NK-92 (cell line): ENCODE results near the gene PRRT1.

Experiments used
- DNase-seq: peaks from one replicate; lab custom pipeline; 2025; ENCODE audit not compliant: unreplicated experiment; lab: John Stamatoyannopoulos, UW

Gene PRRT1

DNA sequence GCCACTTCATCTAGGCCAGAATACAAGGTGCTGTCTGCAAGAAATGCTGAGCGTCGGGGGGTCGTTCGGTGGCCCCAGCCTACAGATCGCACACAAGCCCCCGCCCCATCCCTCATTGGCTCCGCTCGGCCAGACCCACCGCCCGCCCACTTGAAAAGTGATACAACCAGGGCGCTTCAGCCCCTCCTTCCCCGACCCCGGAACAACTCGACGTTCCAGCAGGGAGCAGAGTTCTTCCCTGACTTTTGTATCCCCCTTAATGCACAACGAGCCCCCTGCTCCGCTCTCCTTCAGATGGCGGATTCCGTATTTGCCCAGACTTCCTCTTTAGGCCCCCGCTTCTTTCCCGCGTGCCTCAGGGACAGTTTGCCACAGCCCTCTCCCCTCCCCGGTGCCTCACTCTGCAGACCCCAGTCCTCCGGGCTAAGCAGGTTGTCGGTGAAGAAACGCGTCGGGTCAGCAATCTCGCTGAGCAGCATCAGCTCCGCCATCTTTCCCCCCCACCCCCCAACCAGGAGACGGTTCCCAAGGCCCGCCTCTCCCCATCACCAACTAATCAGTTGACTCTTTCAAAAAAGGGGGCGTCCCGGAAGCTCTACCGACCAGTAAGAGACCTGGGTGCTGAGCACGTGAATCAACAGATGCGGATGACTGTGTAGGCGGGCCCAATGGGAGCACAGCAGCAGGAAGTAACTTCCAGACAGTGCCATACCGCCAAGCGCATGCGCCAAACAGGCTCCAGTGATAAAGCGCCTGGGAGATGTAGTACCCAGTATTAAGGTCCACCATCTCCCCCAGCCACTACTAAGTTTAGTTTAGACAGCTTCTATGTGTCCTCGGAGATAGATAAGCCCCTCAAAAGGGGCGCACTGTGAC lies 23.8 kb downstream of the PRRT1 start, which contains the start of gene ATF6B:
Gene ATF6B (minus strand): TSS at position 530 of the 876 bp plus-strand sequence. CDS start 39 bp downstream, at position 491.
- peak; percentile 89 for DNase-seq

DNA sequence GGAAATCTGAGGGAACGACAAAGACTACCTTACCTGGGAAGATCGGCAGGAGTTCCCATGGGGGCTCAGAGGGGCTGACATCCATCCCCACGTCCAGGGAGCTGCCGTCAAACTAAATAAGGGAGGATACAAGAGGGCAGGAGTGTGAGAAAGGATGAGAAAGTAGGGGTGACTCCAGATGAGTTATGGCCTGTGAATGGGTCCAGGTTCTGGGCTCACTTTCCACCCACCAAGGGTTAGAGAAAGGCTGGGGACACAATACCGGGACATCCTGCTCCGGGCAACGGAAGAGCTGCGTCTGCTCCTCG lies 24.4 kb downstream of the PRRT1 start:
- DNase-seq, result no peak

DNA sequence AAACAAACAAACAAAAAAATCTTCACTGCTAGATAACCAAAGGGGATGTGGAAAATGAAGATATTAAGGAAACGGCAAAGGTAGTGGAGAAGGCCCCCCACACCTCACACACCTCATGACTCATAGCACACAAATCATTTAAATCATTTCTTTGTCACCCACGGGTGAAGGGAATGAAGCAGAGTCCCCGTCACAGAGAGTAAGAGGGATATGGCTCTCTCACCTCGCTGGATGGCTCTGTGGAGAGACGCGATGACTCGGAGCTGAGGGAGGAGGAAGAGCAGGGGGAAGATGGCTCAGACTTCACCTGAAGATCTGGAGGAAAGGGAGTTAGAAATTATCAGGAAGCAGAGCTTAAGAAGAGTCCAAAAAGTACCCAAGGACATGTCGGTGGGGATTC lies 24.9 kb downstream of the PRRT1 start:
- DNase-seq, result no peak

GRCh38 chr6:32123681-32124080 lies 28.1 kb downstream of the PRRT1 start:
- no peak for DNase-seq

DNA sequence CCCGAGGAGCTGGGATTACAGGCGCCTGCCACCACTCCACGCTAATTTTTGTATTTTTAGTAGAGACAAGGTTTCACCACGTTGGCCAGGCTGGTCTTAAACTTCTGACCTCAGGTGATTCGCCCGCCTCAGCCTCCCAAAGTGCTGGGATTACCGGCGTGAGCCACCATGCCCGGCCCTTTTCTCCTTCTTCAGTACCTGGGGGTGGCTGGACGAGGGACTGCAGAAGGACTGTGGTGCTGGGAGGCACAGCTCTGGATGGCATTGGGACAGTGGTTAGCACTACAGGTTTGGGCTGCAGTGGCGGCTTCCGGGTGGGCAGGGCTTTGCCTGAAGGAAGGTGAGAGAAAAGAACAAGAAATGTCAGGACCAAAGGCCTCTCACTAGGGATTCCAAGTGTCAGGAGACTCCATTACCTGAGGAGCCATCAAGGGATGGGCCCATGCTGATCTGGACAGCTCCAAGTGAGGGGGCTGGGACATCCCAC lies 31.1 kb downstream of the PRRT1 start:
- DNase-seq, result no peak

- DNase-seq, result no peak
Measured at GRCh38 chr6:32118782-32119628, 32.7 kb downstream of the PRRT1 start.

DNA sequence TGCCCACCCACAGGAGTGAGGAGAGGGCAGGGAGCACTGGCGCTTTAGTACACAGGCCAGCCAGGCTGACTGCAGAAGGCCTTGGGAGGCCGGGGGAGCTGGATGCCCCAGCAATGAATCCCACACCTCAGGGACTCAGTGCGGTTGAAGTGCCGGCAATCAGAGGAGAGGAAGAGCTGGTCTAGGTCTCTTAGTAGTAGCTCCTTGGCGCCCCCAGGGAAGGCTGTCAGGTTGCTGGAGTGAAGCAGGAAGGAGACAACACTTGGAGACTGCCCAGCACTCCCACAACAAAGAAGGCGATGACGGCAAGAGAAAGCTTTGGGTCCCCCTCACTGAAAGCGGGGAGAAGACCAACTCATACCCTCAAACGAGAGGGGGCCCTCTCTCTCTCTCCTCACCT lies 34.3 kb downstream of the PRRT1 start:
- DNase-seq, result no peak

GRCh38 chr6:32116674-32117073 lies 35.1 kb downstream of the PRRT1 start:
- no peak for DNase-seq

DNA sequence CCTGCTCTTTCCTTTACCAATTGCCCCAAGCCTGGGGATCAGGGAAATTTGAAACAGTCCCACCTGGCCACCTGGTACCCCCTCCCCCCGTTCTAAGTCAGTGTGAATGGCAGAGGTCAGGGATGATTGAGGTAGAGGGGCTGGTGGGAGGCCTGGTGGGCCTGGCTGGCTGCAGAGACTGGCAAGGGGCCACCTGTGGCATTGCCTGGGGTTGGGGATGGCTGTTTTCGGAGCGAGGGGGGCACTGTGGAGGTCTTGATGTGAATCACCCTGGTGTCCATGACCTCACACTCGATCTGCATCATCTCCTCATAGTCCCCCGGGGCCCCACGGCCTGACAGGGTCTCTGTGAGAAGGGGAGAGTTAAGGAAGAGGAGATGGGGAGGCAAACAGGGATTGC lies 36.1 kb downstream of the PRRT1 start:
- DNase-seq, result no peak

- no peak for DNase-seq
Measured at GRCh38 chr6:32114796-32115195, 36.9 kb downstream of the PRRT1 start.

DNA sequence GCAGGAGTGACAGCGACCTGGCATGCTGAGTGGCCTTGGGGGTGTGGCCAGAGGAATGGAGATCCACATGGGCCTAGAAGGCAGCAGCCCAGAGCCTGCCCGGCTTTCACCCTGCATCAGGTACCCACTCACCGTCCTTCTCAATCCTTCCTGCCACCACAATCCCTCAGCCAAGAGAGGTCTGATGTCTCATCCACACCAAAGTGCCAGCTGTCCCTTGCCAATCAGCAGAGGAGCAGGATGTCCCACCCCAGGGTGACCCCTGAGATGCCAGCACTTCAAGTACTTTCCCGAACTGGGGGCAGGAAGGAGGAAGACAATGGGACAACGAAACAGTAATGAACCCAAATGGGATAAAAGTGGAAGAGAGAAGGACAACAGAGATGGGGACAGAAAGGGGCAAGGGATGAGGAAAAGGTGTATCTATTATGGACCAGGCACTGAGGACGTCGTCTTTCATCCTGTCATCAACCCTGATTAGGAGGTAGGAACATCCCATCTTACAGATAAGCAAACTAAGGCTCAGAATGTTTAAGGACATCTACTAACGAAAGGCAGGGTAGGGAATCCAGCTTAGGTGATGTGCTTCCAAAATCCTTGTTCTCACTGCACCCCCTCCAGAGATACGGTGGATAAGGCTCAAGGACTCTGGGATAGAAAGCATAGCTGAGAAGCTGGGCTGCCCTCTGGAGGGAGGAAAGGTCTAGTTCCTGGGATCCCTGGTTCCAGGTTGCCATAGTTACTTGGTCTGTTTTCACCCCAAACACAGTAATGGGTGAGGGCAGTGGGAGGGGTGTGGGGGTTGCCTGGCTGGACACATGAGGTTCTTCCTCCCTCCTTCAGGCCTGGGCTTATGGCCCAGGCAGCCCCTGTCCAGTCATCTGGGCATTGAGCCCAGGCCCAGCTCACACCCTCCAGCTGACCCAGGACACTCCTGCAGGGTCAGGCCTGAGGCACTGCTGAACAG lies 38.1 kb downstream of the PRRT1 start:
- DNase-seq, result no peak

DNA sequence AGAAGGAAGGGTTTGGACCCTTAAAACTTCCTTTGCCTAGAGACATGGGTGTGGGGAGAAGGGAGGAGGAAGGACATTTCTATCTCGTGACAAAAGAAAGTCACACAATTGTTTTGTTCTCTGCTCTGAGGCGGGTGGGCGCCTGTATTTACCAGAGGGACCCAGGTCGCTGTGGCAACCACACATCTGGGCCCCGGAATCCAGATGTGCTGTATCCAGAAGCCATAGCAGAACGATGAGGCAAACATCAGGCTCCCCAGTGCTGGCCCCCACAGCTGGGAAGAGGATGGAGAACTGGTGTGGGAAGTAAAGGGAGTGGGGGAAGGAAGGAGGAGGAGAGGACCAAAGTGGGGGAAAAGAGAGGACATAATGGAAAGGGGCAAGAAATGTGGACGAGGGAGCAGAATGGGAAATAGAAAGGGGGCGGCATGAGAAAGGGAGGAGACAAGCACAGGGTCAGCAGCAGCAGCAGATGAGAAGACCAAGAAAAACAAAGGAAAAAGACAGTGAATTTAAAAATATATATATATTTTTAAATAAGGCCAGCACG lies 39.2 kb downstream of the PRRT1 start:
- DNase-seq, result no peak

DNA sequence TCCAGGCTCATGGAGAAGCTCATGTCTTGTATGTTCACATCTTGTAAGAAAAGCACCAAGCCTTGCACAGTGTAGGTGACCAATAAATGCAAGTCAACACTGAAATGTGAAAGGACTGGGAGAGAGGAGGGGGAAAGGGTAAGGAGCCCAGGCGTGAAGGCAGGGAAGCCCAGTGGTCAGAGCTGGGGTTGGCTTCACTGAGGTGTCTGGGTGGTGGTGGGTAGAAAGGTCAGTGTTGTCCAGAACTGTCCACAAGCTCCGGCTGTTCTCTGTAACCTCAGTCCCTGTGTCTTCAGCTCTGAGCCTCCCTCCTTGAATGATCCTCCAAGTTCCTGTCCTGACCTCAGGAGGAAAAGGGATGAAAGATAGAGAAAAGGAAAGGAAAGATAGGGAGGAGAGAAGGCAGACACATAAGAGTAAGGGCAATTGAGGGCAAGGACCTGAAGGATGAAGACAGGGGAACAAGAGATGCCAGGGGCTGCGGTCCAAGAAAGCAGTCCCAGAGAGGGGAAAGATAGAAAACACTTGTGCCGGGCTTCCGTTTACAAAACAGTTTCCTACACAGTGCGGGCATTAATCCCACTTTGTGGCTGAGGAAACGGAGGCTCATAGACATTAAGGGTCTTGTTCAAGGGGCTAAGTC lies 40.2 kb downstream of the PRRT1 start:
- DNase-seq, result no peak

GRCh38 chr6:32110632-32111031 lies 41.1 kb downstream of the PRRT1 start:
- no peak for DNase-seq

- no peak for DNase-seq
Measured at GRCh38 chr6:32109765-32110160, 42.0 kb downstream of the PRRT1 start.

DNA sequence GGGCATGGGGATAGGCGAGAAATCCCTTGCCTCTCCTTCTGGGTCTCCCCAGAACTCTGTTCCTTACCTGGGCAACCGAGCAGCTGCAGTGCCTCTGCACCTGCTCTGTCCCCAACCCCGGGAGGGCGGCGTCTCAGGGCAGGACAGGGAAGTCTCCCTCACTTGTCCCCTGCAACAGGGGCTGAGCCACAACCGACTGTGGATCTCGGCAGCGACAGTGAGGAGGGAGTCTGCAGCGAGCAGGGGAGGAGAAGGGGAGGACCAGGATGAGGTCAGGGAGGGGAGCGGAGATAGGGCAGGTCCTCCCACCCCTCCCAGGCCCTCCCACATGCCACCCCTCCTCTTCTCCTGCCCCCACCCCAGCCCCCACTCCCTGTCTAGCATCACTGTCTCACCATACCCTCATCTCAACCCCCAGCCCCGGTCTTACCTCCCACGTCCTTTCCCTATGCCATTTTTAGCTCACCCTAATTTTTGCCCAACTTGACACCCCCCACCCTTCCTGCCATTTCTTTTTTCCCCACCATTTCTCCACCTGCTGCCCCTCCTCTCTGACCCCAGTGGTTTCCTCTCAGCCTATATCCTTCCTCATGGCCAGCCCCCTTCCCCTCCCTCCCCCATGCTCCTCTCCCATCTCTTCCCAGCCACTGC lies 42.5 kb downstream of the PRRT1 start, which contains the start of gene TNXB:
Gene TNXB (minus strand): TSS at position 225 of the 651 bp plus-strand sequence. CDS start 11,140 bp downstream, outside the sequence.
- no peak for DNase-seq

GRCh38 chr6:32108727-32109113 lies 43.0 kb downstream of the PRRT1 start:
- DNase-seq, result no peak

DNA sequence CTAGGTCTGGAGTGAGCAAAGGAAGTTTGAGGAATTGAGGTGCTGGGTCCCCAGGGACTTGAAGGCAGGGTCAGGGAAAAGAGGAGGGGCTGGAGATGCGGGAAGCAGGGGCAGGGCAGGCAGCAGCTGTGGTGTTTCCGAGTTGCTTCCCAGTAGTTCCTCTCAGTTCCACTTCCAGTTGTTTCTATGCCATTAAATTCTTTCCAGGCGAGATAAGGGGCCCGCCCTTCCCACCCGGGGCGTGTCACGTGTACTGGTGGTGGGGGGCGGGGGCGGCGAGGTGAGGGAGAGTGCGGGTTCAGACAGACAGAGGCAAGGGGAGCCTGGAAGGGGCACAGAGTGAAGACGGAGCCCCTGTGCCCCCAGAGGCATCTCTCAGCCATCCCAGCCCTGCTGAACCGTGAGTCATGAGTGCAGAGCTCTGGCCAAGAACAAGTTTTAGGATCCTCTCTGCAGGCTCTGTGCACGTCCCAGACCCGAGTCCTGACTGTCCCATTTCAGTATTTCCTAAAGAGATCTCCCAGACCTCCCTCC lies 43.6 kb downstream of the PRRT1 start:
- no peak for DNase-seq

GRCh38 chr6:32107406-32107805 lies 44.3 kb downstream of the PRRT1 start:
- no peak for DNase-seq
